GM12801 (cell line): Measurements from ENCODE around the gene TAS2R7.

Source experiments
- TF ChIP-seq, protein P1 (sequence below): IDR thresholded peaks from one replicate; pipeline ENCODE4 v1.5.1; 2011; ENCODE audit warnings: control low read depth; ENCODE audit not compliant: insufficient read length; ENCODE audit errors: extremely low read depth

TAS2R7 gene, protein sequence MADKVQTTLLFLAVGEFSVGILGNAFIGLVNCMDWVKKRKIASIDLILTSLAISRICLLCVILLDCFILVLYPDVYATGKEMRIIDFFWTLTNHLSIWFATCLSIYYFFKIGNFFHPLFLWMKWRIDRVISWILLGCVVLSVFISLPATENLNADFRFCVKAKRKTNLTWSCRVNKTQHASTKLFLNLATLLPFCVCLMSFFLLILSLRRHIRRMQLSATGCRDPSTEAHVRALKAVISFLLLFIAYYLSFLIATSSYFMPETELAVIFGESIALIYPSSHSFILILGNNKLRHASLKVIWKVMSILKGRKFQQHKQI

DNA sequence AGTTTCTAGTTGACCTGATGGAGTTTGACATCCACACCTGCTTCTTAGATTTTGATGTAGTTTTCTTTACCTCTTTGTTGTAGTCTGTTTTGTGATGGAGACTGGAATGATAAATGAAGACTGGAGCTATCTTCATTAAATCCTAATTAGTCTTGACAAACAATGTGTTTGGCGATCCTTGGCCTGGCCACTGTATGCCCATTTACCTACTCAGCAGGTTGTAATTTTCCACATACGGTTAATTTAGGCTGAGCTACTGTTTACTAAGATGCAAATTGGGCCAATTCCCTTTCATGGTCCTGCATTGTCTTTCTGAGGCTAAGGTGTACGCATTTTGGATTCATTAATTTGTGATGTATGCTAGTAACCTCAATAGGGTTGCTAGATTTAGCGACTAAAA is at the start of gene TAS2R7:
TSS of gene TAS2R7 (minus strand) at position 41 of the 400 bp plus-strand sequence. CDS start 57 bp downstream, outside the sequence.
- TF ChIP-seq, protein P1, sequence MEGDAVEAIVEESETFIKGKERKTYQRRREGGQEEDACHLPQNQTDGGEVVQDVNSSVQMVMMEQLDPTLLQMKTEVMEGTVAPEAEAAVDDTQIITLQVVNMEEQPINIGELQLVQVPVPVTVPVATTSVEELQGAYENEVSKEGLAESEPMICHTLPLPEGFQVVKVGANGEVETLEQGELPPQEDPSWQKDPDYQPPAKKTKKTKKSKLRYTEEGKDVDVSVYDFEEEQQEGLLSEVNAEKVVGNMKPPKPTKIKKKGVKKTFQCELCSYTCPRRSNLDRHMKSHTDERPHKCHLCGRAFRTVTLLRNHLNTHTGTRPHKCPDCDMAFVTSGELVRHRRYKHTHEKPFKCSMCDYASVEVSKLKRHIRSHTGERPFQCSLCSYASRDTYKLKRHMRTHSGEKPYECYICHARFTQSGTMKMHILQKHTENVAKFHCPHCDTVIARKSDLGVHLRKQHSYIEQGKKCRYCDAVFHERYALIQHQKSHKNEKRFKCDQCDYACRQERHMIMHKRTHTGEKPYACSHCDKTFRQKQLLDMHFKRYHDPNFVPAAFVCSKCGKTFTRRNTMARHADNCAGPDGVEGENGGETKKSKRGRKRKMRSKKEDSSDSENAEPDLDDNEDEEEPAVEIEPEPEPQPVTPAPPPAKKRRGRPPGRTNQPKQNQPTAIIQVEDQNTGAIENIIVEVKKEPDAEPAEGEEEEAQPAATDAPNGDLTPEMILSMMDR: no peak

DNA sequence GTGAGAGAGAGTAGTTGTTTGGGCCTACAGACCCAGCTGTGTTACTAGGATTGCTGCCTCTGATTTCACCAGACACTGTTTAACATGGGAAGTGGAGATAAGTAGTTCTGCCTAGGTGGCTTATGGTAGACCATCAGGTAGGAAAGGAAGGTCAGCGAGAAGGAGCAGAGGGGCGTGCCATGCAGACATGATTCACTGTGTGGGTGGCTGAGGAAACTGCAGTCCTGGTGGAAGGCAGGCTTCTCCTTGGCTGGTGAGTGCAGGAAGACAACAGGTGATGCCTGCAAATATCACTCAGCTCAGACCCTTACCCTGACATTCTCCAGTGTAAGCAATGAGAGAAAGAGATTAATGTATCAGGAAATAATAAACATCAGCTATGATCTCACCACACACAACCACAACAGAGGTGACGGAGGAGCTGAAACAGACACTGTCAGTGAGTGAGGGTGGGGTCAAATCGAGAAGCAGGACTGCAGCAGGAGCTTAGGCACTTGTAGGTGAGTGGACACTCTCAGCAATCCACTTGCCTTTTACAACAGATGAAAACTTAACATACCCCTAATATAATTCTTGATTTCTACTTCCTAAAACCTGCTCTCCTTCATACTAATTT is 48.9 kb upstream of the TAS2R7 start:
- TF ChIP-seq, protein P1: no peak

DNA sequence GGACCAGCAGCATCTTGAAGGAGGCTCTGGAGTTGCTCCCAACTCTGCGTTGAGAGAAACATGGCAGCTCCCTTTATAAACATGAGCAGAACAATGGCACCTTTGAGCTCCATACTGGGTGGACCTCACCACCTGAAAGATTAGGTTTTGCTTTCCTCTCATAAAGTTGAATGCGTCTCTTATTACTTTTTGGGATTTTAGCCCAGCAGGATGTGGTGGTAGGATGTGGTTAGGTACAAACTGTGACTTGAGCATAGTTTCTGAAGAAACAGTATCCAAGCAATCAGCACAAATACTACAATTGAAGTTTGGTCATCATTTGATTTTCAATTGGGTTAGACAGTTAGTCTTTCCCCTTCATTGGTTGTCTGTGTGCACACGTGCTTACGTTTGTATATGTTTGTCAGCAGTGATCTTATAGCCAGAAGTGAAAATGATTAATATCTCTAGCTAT is 47.0 kb upstream of the TAS2R7 start, which contains the start of gene PRR4:
TSS of gene PRR4 (minus strand) at position 51 of the 454 bp plus-strand sequence. CDS start at position 13, 38 bp downstream.
- TF ChIP-seq, protein P1: no peak

DNA sequence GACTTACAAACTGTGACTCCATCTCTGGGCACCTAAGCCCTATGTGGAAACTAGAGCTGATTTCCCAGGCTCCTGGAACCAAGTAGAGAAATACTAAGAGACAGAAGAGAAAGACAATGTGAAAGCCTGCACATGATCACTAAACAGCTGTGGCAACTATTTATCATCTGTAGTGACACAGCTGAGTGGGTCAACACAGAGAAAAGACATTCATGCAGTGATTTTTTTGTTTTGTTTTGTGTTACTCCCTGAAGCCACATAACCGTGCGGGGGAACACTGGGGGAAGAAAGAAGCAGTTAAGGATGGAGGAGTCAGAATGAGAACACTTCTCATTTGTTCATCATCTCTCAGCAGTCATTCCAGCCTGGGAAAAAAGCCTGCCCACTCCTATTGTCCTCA is 45.3 kb upstream of the TAS2R7 start:
- TF ChIP-seq, protein P1: no peak

DNA sequence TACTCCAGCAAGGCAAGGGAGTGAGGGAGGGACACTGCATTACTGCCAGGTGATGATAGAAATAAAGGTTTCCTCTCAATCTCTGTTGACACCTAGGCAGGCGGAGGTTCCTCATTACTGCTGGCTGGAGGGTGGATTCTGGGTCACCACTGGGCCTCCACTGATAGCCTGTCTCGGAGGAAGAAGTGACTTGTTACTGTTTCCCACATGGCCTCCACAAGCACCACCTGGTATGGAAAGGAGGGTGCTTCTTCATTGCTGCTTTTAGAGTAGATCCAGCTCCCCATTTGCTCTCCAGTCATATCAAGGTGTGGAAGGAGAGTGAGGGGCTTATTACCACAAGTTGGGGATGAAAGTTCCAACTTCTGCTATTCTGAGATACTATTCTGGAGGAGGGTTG is 40.4 kb upstream of the TAS2R7 start:
- TF ChIP-seq, protein P1: no peak

DNA sequence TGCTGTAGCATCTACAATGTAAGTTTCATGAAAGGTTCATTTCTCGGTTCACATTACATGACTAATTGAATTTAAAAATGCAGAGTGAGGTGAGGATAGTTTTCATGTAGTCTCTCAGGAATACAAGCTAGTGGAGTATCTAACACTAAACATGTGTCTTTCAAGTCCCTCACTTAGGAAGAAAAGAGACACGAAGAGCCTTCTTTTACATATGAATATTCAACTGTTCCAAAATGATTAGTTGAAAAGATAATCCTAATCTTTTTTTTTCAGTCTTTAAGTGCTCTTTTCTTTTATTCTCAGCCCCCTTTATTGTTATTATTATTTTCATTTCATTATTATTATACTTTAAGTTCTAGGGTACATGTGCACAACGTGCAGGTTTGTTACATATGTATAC is 36.0 kb upstream of the TAS2R7 start:
- TF ChIP-seq, protein P1: no peak

DNA sequence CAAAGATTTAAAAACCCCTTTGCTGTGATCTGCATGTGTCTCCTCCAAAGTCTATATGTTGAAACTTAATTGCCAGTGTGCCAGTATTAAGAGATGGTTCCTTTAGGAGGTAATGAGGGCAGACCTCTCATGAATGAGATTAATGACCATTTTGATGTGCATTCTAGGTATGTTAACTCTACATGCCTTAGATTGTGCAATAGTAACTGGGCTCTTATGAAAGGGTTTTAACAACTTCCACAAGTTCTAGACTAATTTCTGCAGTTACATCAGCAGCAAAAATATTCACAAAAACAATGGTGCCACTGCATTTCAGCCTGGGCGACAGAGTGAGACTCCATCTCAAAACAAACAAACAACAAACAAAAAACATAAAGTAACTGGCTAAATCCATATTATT is 27.6 kb upstream of the TAS2R7 start:
- TF ChIP-seq, protein P1: no peak
